Caco-2 (cell line): Measurements from ENCODE around the gene COQ9. TPM values are rescaled to one million over a fixed set of nuclear protein-coding genes. Genes with fewer than 3 reads are reported as not detected.

ENCODE experiments used
- BruUV-seq: library from RNA; stranded (reverse); fragments of 400-500 nt; replicated peaks from 2 replicates; lab custom pipeline; 2021; lab: Mats Ljungman, UMichigan
- CTCF ChIA-PET: fragments of 300-600 bp; sonication (Branson Sonifier 250); formaldehyde crosslinking; loops from one replicate; lab custom pipeline; 2022; ENCODE audit warnings: antibody characterized with exemption; lab: Charles Lee
- POLR2A ChIA-PET: fragments of 300-600 bp; sonication (Branson Sonifier 250); formaldehyde crosslinking; loops from one replicate; lab custom pipeline; 2022; ENCODE audit warnings: antibody characterized with exemption; lab: Charles Lee
- DNase-seq, 2 experiments: peaks; one replicate each; pipeline versions ENCODE4 v3.0.0 to v3.0.0-alpha.2; 2020 to 2022
- H3K27me3 ChIP-seq: replicated peaks from 2 replicates; pipeline ENCODE4 v1.6.0; 2011; ENCODE audit warnings: low read length; ENCODE audit not compliant: control insufficient read depth, insufficient read depth
- H3K36me3 ChIP-seq: 2 replicates; pipeline ENCODE4 v1.5.1; 2011; ENCODE audit warnings: low read length; ENCODE audit not compliant: control insufficient read depth, insufficient read depth
- H3K4me1 ChIP-seq: fragments of 250-450 bp; sonication (Bioruptor Pico); 2 replicates; pipeline ENCODE4 v1.5.1; 2020; ENCODE audit warnings: mild to moderate bottlenecking
- H3K4me3 ChIP-seq: 2 replicates; pipeline ENCODE4 v1.5.1; 2011; ENCODE audit warnings: low read depth, mild to moderate bottlenecking, control low read depth, low read length
- H3K9me3 ChIP-seq: fragments of 250-450 bp; sonication (Bioruptor Pico); 2 replicates; pipeline ENCODE4 v1.5.1; 2020; ENCODE audit warnings: mild to moderate bottlenecking, moderate library complexity
- H3K27ac Mint-ChIP-seq: one replicate; pipeline ENCODE4 v1.8.0; 2022; ENCODE audit warnings: mixed read lengths; ENCODE audit not compliant: unreplicated experiment
- H3K27me3 Mint-ChIP-seq: one replicate; pipeline ENCODE4 v1.8.0; 2022; ENCODE audit warnings: mixed read lengths; ENCODE audit not compliant: insufficient read depth, unreplicated experiment
- H3K36me3 Mint-ChIP-seq: one replicate; pipeline ENCODE4 v1.8.0; 2022; ENCODE audit warnings: mild to moderate bottlenecking, mixed read lengths; ENCODE audit not compliant: insufficient read depth, unreplicated experiment
- H3K4me1 Mint-ChIP-seq: one replicate; pipeline ENCODE4 v1.8.0; 2022; ENCODE audit warnings: low read depth, mixed read lengths; ENCODE audit not compliant: unreplicated experiment
- H3K4me3 Mint-ChIP-seq: one replicate; pipeline ENCODE4 v1.8.0; 2022; ENCODE audit warnings: mild to moderate bottlenecking, moderate library complexity, mixed read lengths; ENCODE audit not compliant: unreplicated experiment
- H3K9me3 Mint-ChIP-seq: one replicate; pipeline ENCODE4 v1.8.0; 2022; ENCODE audit warnings: mixed read lengths; ENCODE audit not compliant: unreplicated experiment
- CTCF ChIP-seq, 2 experiments: fragments of 200-600 bp in 1 of 2; IDR thresholded peaks; 1 replicate in 1 of 2; 2 replicates in 1 of 2; pipeline versions ENCODE4 v1.5.1 to v1.8.0; 2011 to 2022; ENCODE audit warnings: antibody characterized with exemption in 1 of 2, control low read depth in 1 of 2, inconsistent platforms in 1 of 2, low read depth in 1 of 2, low read length in 1 of 2, mild to moderate bottlenecking in 1 of 2, moderate library complexity in 1 of 2; ENCODE audit not compliant: insufficient read depth in 1 of 2, severe bottlenecking in 1 of 2, unreplicated experiment in 1 of 2
- intact Hi-C: fragments of 100-400 bp; cut with micrococcal nuclease; formaldehyde crosslinking; loops from one replicate; pipeline ENCODE4 v1.10.0; 2022; ENCODE audit not compliant: unreplicated experiment
- total RNA-seq: library from RNA; stranded (reverse); gene quantifications from 2 replicates; pipeline ENCODE4 v1.2.3, GENCODE V29; 2022

COQ9 gene
- total RNA-seq, 1 experiment from 2014 or later, result 50.9 TPM

- Mint-ChIP-seq H3K9me3 (no peaks in the 10 kb centered on the region), H3K4me3 (no peak overlapping the region), H3K27ac (no peak overlapping the region), H3K36me3 (no peaks in the 10 kb centered on the region), H3K4me1 (peaks cover 10% of the 10 kb centered on the region), H3K27me3 (no peaks in the 10 kb centered on the region)
- Histone ChIP-seq H3K27me3 (no peaks in the 10 kb centered on the region), H3K4me3 (no peak overlapping the region), H3K4me1 (peaks cover 6% of the 10 kb centered on the region), H3K9me3 (no peaks in the 10 kb centered on the region), H3K36me3 (no peaks in the 10 kb centered on the region)
- no peak for TF ChIP-seq CTCF (IDR thresholded peaks at IDR 0.05; ENCODE audit: insufficient read depth in 1 of 2, low read depth in 1 of 2, low read length in 1 of 2, severe bottlenecking in 1 of 2, unreplicated experiment in 1 of 2)
- CTCF ChIA-PET, result interaction anchor here (0.7 kb wide), 1 partner anchor 10 kb away, joined by 7 read pairs; no protein-coding TSS in a partner anchor
- DNase-seq, result no peak
- no TSS peak for BruUV-seq
- intact Hi-C loops, result no loop called here
- POLR2A ChIA-PET, result no interaction called here
Measured at GRCh38 chr16:57505169-57505568, 57.9 kb downstream of the COQ9 start.

GRCh38 chr16:57507136-57508034, 60.1 kb downstream of the COQ9 start:
- Mint-ChIP-seq H3K27me3 (no peaks in the 10 kb centered on the region), H3K27ac (no peak overlapping the region), H3K4me1 (peaks cover 11% of the 10 kb centered on the region), H3K9me3 (no peaks in the 10 kb centered on the region), H3K36me3 (no peaks in the 10 kb centered on the region), H3K4me3 (no peak overlapping the region)
- ChIA-PET CTCF (no interaction called here), POLR2A (no interaction called here)
- Histone ChIP-seq H3K9me3 (no peaks in the 10 kb centered on the region), H3K4me3 (no peak overlapping the region), H3K4me1 (peaks cover 11% of the 10 kb centered on the region), H3K36me3 (no peaks in the 10 kb centered on the region), H3K27me3 (no peaks in the 10 kb centered on the region)
- no peak for DNase-seq
- TF ChIP-seq CTCF (IDR thresholded peaks at IDR 0.05; ENCODE audit: insufficient read depth in 1 of 2, low read depth in 1 of 2, low read length in 1 of 2, severe bottlenecking in 1 of 2, unreplicated experiment in 1 of 2), result no peak
- intact Hi-C loops, result no loop called here
- no TSS peak for BruUV-seq

- Histone ChIP-seq H3K9me3 (no peaks in the 10 kb centered on the region), H3K27me3 (no peaks in the 10 kb centered on the region), H3K4me1 (peaks cover 14% of the 10 kb centered on the region), H3K4me3 (no peak overlapping the region), H3K36me3 (no peaks in the 10 kb centered on the region)
- no peaks in the 10 kb centered on the region for H3K36me3 Mint-ChIP-seq
- no peak for DNase-seq
- ChIA-PET CTCF (no interaction called here), POLR2A (no interaction called here)
- no peak overlapping the region for H3K4me3 Mint-ChIP-seq
- no peak overlapping the region for H3K27ac Mint-ChIP-seq
- BruUV-seq, result no TSS peak
- peaks cover 8% of the 10 kb centered on the region for H3K4me1 Mint-ChIP-seq
- intact Hi-C loops, result no loop called here
- H3K27me3 Mint-ChIP-seq, result no peaks in the 10 kb centered on the region
- no peak for TF ChIP-seq CTCF (IDR thresholded peaks at IDR 0.05; ENCODE audit: insufficient read depth in 1 of 2, low read depth in 1 of 2, low read length in 1 of 2, severe bottlenecking in 1 of 2, unreplicated experiment in 1 of 2)
- no peaks in the 10 kb centered on the region for H3K9me3 Mint-ChIP-seq
Measured at GRCh38 chr16:57508035-57508425, 60.8 kb downstream of the COQ9 start.
